Stimulated activated CD8-positive, alpha-beta memory T cell treated with anti-CD3 and anti-CD28 coated beads, Interleukin-7, amount 100 ng/mL, for 48 hours (primary cell): Measurements from ENCODE around the gene HIVEP3.

Experiments
- DNase-seq, 2 donors: peaks; one replicate each; pipeline ENCODE4 v3.0.0-alpha.2; 2020; ENCODE audit warnings: low read depth in 1 of 2; ENCODE audit errors: extremely low read depth in 1 of 2

The HIVEP3 gene

DNA sequence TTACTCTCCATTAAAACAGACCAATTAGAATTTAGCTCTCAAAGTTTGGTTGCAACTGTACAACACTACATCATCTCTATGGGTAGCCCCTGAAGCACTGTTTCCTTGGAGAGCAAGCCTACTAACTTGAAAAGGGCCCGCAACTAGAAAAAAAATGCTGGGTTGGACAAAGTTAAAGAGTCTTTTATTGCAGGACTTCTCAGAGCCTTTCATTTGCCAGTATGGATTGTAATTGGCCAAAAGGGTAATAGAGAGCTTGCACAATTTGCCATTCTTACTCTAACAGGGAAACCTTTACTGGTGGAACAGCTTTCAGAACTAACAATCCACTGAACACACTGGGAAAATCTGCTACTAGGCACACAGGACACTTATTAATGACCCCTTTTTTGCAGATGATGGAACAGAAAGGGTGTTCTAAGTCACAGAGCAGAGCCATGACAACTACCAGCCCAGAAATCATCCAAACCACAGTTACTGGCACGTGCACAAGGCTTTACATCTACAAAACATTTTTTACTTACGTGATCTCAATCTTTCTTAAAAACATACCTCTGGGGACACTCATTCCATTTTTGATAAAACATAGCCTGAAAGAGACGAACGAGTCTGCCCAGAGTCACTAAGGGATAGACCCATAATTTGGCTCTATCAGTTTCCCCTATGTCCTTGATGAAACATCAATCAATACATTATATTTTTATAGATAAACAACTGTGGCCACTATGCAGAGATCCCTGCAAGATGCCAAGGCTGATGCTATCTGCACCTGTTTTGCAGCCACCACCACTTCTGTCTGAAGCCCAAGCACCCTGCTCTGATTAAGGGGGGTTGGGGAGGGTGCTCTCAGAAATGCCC, 257.9 kb downstream of the HIVEP3 start:
- DNase-seq: no peak

DNA sequence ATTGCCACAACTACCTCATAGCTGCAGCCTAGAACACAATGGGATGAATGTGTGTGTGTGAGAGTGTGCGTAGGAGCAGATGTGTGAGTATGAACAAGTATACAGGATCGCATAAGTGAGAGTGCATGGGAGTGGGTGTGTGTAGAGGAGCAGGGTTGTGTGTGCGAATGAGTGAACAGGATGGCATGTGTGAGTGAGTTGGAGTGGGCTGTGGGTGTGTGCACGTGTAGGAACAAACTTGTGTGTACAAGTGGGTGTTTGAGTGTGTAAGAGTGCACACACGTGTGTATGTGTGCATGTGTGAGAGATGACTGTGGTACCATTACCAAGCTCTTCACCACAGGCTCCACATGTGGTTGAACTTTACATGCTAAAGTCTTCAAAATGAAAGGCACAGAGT, 258.8 kb downstream of the HIVEP3 start:
- DNase-seq: no peak

DNA sequence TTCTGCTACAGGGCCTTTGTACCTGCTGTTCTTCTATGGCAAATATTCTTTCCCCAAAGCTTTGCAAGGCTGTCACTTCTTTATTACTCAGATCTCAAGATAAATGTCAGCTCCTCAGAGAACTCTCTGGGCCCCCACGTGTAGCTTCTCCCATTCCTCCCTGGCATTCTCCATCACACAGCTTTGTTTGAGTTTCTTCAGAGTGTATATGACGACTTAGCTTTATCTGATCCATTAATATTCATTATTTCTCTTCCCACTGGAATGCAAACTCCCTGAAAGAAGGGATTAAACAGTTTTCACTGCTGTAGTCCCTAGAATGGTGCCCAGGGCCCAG, 259.6 kb downstream of the HIVEP3 start:
- DNase-seq: no peak

DNA sequence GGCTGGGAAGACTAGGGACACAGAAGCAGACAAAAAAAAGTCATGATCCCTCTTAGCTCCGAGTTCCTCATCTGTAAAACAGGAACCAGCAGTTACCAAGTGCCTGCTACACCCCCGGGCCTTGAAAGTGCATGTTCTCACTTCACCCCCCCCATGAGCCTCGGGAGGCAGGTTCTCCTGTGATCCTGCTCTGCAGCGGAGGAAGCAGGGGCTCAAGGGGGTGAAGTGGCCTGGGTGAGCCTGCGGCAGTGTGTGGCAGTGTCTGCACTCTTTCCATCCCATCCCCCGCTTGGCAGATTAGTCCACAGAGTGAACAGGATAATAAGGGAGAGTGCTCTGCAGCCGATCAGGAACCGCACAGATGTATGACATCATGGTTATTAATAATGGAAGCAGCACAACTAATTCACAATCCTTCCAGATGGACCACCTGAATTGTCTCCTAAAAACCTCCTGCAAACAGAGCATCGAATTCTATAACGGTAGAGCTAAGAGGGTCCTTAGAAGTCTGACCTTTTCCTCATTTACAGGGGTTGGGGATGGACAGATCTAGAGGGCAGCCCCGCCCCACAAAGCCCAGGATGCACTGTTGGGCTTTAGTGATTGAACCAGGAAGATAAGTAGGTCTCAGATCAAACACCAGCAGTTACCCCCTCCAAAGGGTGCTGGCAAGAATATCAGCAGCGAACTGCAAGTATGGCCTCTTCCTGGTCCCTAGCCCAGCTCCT, 260.1 kb downstream of the HIVEP3 start:
- no peak for DNase-seq

DNA sequence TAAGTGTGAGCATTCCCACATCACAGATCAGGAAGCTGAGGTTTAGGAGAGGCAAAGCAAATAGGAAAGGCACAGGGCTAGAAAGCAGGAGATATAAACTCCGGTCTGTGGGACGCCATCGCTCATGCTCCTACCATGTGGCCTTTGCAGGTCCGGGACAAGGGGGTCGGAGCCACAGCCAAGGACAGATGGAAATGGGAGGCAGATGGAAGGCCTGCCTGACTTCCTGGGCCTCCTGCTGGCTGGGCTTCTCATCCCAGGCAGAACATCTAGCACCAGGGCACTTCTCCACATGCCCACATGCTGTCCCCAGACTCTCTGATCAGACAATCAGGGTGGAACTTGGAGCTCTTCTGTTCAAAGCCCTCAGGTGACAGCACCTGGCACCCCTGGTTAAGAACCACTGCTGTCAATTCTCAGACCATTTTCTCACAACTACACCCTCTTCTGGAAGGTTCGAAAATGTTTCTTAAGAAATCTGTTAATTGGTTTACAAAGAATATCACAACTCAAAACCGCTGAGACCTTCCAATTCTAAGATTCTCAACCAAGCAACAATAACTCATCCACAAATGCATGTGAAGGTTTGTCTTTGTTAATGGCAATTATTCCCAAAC, 260.9 kb downstream of the HIVEP3 start:
- no peak for DNase-seq

DNA sequence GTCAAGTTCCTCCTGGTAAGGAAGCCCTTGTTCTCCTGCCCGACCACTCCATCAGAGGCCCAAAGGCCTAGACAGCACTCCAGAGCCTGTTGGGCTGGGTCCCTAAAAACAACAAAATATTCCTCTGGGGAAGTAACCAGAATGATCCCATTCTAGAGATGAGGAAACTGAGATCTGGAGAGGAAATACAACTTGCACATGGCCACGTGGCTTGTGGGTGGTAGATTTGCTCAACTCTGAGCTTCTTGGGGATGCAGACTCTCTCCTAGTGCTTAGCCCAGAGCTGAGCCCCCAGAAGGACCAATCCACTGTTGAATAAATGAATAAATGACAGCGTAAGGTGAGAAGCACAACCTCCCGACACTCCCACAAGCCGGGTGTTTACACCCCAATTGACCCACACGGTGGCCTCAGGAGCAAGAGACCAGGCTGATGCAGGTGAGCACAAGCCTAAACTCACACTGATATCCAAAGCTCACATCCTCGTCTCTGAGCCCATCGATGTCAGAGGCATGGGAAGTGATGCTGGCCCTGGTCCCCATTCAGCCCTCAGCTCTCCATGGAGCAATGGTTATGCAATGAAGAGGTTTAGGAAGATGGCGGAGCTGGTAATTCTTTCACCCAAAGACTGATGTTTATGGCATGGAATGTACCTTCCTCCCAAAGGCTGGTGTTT, 261.8 kb downstream of the HIVEP3 start:
- DNase-seq: no peak

DNA sequence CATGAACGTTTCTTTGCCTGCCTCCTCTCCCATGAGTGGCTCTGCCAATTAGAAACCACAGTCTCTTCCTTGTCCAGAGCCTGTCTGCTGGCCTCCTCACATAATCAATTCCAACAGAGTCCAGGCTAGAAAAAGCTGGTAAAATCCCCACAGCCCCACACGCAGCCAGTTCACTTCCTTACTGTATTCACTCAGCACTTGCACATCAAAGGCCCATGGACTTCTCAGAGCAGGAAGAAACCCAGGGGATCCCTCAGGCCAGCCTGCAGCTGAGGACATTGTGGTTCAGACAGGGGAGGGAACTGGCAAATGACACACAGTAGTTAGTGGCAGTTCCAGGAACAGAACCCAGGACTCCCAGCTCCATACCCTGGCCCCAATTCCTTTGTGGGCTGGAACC, 262.7 kb downstream of the HIVEP3 start:
- DNase-seq: no peak

DNA sequence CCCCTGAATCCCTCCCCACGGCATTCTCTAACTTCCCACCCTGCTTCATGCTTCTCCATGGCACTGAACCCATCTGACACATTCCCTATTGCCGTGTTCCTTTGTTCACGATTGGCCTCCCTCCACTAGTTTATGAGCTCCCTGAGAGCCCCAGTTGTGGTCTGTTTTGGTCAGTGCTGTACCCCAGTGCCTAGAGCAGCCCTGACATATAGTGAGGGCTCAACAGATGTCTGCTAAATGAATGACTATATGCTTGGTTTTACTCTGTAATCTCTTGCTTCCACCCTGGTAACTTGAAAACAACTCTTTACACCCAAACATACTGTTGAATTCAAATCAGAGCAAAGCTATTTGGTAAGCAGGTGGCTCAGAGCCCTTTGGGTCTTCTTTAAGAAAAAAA, 263.1 kb downstream of the HIVEP3 start:
- DNase-seq: no peak

DNA sequence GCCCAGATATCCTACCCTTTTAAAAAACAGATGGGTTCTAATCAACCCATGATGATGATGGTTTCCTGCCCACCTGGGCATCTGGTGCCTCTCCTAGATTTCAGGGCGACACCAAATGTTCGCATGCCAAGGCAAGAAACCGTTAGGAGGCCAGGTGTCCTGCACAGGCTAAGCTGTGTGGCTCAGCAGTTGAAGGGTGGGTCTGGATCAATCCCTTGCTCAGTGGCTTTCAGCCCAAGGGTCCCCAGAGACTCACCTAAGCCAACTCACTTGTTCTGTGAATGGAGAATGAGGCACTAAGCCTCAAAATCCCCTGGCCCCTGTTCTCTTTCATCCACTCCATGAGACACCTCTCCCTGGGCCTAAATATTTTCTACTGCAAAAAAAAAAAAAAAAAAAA, 265.1 kb downstream of the HIVEP3 start:
- DNase-seq: no peak

DNA sequence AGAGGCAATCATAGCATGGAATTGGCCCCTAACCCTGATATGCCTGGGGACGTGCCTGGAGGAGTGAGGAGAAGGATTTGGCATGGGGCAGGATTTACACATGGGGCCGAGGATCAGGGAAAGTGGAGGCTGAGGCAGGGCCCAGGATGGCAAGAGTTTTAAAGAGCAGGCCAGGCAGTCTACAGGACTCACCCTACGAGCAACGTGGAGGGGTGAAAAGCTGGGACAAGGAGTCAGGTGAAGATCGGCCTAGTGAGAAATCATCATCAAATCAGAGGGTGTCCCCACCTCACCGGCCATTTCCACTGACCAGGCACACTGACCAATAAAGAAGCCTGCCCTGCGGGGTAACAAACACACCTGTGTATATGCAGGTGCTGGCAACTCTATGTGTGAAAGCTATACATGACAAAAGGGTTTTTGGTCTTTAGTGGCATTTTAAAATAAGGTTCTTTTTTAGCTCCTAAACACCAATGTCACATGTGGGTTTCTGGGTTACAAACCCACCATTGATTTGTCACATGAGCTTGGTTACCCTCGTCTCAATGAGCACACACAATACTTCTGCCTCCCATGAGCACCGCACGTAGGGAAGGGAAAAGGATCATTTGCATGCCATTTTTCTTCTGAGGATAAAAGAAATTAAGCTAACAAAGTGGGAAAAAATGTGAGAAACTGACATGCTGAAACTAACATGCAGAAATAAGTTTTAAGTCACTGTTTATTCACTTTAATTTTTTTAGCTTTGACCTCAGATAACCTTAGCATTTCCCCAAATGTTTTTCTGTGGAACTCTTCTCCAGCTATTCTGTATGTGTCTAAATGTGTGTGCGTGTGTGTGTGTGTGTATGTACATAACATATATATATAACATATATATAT, 266.1 kb downstream of the HIVEP3 start:
- no peak for DNase-seq

DNA sequence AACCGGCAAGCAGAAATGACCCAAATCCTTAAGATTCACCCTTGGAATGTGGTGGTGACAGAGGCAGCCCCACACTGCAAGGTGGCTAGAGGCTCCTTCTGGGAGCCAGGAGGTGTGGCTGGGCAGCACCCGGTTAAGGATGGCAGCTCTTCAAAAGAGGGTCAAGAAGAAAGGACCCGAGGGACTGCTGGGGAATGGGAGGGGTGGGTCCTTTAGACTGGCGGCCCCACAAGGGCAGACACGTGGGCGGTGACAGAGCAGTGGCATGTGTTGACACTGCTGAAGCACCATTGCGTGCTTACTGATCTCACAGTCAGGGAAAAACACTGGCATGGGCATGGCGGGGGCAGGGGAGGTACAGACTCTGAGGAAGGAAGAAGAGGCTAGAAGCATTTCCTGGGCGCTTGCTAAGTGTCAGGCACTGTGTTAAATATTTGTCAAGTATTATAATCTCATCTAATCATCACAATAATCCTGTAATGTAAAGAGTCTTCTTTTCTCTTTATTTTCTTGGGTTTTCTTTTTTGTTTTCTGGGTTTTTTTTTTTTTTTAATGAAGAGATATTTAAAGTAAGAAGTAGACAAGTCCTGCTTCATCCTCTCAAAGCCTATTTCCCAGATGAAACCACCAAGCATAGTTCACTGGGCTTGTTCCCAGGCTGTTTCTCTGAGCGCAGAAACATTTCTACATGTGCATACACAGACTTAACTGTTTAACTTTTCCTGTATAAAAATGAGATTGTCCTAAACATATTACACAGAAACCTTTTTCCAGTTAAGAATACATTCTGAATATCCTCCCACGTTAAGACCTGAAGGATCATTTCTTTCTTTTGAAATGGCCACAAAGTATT, 268.5 kb downstream of the HIVEP3 start:
- DNase-seq: peak in 1 of 2 donors; percentile 32

DNA sequence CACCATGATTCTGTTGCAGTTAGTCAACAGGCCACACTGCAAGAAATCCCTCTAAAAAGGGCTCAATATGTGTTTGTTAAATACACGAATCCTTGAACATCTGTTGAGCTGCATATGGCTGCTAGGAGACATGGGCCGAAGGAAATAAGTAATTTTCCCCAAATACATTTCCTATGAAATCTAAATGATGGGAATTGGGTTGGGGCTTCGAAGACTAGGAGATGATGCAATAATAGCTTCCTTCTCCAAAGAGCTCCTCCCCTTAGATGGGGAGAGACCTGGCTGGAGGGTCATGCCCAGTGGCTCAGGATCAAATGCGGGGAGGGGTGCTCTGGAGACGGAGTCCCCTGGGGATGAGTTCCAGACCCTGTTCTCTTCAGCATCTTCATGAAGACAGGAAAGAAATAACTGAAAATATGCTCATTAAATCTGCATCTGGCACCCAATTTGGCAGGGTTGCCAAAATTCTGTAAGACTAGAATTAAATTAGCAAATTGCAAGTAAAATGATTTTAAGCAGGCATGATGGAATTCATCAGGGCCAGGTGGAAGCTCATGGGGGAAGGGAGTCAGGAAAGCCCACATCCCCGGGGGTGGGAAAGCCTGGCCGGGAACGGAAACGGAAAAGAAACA, 269.2 kb downstream of the HIVEP3 start:
- no peak for DNase-seq

DNA sequence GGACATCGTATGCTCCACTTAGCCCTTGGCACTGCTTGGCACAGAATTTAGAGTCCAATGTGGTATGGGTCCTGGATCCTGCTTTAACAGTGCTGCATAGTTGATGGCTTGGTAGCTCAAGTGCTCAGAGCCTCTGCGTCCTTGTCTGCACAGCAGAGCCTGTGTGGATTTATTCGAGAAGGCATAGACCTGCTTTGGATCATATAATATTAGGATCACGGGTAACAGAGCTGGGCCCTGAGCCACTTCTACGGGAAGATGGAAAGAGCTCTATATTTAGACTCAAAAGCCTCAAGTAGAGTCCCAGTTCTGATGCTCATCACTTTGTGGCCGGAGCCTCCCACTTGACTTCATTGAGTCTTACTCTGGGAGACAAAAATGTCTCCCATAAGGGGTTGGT, 269.9 kb downstream of the HIVEP3 start:
- DNase-seq: no peak

DNA sequence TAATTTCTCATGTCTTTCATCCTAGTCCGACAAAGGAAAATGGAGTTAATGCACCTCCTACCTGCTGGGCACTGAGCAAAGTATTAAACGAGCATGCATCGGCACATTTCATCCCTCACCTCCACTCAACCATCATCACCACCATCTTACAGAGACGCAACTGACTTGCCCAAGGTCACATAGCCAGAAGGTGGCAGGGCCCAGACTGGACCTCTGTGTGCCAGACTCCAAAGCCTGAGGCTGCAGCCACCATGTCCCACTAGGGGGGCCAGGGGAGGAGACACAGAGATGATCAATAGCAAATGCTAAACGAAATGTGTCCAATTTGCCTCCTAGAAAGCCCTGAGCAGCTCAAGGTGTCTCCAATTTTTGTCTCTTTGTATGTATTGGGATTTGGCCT, 270.5 kb downstream of the HIVEP3 start:
- DNase-seq: no peak

DNA sequence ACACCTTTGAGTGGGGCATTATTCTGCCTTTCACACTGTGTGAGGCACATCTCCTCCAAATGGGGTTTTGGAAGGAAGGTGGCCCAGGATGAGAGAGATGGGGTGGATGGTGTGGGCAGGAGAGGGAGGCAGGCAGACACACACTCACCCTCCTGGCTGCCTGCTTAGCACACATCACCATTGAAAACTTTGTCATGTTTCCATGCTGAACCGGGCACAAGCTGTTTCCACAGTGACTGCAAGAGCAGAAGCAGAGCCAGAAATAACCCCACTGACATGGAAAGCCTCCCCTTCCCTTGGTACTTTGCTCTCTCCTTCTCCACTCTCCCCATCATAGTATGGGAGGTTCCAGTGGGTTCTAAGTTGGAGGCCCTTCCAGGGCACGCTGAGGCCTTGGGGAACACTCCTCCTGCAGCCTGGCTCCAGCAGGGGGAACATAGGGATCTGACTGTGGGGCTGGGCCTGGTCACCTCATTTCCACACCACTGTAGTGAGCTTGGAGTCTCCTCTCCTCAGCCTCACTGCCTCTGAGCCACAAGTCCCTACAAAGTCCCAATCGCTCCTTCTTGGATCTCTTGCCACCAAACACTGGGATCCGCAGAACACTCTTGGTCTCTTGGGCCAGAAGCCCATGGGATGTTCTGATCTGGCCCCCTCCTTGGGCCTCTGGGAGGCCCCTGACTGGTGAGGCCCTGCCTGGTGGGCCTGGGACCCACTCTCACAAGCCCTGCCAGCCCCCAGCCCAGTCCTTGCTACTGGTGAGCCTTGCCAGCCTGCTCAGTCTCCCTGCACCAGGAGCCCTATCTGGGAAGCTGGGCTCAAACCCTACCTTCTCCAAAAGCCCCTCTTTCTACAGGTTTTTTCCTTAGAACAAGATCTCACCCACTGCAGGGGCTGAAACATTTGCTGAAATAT, 271.2 kb downstream of the HIVEP3 start:
- DNase-seq: no peak

DNA sequence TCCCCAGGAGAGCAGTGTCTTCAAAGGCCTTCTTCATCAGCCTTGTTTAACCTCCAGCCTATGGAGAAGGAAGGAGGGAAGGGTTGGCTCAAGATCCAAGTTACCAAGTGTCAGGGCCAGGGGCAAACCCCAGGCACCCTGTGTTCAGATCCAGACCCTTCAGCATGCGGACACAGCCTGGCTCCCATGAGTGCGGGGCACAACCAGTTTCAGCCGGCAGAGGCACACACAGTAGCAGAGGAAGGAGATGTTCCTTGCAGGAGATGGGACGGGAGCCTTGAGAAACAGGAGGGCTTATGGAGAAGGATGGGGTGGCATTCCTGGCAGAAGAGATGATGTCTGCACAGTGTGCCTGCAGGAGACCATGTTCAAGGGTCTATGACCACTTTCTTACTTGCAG, 272.5 kb downstream of the HIVEP3 start:
- DNase-seq: no peak

DNA sequence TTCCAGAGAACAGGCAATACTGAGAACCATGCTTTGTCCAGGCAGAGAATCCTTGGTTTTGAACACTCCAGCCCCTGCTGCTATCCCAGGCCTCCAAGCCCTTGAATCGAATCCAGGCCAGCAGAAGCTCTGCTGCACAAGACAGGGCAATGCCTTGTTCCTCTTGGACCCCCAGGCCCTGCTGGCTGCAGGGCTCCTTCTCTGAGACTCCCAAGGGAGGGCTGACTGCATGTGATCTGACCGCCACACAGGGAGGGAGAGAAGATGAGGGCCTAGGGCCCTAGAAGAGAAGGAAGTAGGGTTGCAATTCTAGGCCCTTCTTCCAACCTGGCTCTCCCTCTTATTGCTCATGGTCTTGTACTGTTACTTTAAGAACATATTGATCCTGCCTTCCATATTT, 273.7 kb downstream of the HIVEP3 start:
- DNase-seq: no peak
